NCI-H446 (cell line): ENCODE data around the gene GAB1.

Experiments
- DNase-seq, 2 experiments: peaks; one replicate each; lab custom pipeline; 2025; lab: John Stamatoyannopoulos, UW

GAB1 gene

GRCh38 chr4:143389579-143390195, 53.0 kb downstream of the GAB1 start:
- DNase-seq: no peak

DNA sequence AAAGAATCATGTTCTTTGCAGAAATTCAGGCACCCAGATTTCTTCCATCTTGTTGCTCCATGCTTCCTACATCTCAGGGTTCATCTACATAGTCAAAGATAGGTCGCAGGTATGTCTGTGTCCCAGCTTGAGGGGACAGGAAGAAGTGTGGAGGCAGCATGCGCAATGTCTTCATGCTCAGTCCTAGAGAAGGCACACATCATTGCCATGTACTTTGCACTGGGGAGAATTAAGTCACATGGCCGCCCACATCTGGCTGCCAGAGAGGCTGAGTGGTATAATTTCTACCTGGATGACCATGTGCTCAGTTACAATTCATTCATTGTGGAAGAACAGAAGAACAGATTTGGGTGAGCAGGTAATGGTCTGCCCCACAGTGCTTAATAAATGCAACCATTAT, 54.1 kb downstream of the GAB1 start:
- DNase-seq: no peak

DNA sequence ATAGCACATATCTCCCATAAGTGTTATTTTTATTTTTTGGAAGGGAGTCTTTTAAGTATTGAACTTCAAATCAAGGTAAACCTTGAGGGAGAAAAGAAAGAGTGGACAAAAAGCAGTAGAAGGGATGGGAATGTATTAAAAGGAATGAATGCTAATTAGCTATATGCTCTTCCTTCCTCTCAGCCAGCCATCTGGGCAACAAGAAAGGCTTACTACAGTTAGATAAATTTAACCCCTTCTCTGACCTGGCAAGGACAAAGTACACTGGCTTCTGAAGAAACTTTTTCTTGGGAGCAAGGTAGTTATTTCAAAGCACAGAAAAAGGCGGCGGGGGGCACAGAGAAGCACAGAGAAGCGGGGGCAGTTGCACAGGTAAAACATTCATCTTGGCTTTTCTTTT, 54.6 kb downstream of the GAB1 start:
- no peak for DNase-seq

DNA sequence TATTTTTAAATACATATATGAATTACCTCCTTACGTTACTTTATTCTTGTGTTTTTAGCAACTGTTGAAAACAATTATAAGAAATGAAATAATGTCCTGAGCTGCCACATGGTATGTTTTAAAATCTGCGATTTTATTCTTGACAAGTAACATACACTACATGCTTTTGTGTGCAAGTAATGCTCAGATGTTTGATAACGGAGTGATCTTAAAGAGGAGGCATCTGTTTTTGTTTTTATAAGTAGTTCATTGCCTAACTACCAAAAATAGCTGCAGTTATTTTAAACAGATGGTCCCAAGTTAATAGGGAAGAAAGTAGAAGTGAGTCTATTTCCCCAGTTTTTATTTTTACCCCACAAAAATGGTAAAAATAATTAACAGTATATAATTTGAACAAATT, 55.2 kb downstream of the GAB1 start:
- DNase-seq: peak in 1 of 2 experiments; percentile 19

GRCh38 chr4:143393195-143393594, 56.5 kb downstream of the GAB1 start:
- DNase-seq: no peak

DNA sequence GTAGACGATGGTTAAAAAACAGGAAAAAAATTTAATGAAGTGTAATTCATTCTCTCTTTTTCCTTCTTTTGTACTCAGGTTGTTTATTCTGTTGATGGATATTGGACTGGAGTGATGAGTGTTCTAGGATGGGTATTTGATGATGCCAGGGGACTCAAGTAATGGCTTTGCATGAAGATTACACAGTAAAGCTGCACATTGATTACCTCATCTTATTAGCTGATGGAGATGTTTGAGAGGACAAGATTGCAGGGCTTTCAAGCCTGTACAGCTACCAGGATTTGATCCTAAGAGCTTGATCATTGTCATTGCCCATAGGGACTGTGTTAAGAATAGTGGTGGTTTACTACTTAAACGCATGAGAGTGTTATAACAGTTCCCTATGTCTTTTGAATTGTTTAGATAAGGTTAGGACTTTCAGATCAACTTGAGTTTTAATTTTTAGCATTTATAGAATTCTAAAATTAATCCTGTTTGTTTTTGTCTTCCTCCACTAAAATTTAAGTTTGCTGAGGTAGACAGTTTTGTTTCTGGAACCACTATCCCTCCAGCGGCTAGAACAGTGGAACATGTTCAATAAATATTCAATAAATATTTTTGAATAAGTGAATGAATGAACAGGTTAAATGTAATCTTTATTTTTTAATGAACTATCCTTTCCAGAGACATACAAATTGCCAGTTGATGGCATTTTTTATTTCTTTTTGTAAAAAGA, 58.2 kb downstream of the GAB1 start:
- DNase-seq: no peak

GRCh38 chr4:143396695-143397094, 60.0 kb downstream of the GAB1 start:
- DNase-seq: no peak

- DNase-seq: no peak
Observed at GRCh38 chr4:143397335-143397734, 60.7 kb downstream of the GAB1 start.

DNA sequence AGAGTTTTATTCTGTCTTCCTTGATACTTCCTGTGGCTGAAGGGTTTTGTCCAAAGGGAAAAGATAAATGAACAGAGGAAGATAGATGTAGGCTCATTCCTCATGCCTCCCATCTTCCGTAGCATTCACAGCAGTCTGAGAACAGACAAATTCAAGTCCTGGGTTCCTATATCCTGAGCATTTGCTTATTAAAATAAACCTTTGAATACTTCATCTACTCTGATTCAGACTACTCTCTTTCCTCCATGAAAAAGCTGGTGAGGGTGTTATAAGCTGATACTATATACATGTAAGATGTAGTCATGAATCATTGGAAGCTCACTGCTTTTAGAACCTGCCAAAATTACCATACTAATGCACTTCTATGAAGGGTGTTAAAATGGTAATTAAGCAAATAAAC, 61.2 kb downstream of the GAB1 start:
- no peak for DNase-seq

- DNase-seq: peak in 1 of 2 experiments; percentile 60
Observed at GRCh38 chr4:143399113-143399949, 62.7 kb downstream of the GAB1 start.

DNA sequence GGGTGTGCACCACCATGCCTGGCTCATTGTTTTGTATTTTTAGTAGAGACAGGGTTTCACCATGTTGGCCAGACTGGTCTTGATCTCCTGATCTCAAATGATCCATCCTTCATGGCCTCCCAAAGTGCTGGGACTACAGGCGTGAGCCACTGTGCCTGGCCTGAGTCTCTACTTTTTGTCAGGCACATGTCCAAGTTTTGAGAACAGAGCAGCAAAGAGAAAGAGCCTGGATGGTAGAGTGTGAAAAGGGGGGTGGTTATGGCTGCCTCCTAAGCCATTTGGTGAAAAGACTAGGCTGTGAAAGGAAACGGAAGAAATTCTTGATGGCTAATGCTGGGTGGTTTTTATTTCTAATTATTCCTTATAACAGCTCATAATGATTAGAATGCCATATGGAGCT, 63.4 kb downstream of the GAB1 start:
- DNase-seq: peak in 1 of 2 experiments; percentile 34

- peak; percentile 68 to 77 for DNase-seq
Observed at GRCh38 chr4:143402776-143403552, 66.3 kb downstream of the GAB1 start.

DNA sequence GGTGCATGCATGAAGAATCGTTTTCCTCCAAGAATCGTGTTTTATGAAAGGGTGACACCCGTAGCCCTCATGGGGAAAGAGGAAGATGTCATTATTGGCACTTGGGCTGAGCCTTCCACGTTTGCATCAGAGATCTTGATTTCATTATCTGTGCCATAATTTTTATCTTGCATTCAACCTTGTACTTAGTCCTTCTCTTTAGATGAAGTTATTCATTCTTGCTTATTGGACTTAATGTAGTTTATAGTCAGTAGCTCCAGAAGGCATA, 66.8 kb downstream of the GAB1 start:
- DNase-seq: peak in 1 of 2 experiments; percentile 68

GRCh38 chr4:143404555-143404954, 67.9 kb downstream of the GAB1 start:
- DNase-seq: no peak

- no peak for DNase-seq
Observed at GRCh38 chr4:143405075-143405730, 68.5 kb downstream of the GAB1 start.

GRCh38 chr4:143406523-143406922, 69.8 kb downstream of the GAB1 start:
- DNase-seq: peak in 1 of 2 experiments; percentile 61

- peak; percentile 22 to 51 for DNase-seq
Observed at GRCh38 chr4:143407474-143407873, 70.8 kb downstream of the GAB1 start.

DNA sequence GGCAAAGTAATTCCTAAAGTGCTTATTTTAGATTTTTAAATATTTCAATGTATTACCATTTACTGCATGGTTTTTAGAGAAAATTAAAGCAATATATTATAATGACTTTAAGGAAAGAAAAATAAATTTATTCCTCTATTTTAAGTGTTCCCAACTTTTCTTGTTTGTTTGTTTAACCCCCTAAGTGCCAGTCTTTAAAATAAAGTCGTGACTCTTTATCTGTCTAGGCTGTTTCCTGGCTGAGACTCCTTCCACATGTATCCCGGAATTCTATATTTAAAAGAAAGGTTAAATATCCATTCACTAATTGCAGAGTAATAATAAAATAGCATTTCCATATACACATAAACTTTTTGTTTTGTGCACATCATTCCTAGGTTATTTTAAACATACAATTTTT, 71.2 kb downstream of the GAB1 start:
- DNase-seq: no peak

GRCh38 chr4:143410015-143410414, 73.3 kb downstream of the GAB1 start:
- DNase-seq: no peak

DNA sequence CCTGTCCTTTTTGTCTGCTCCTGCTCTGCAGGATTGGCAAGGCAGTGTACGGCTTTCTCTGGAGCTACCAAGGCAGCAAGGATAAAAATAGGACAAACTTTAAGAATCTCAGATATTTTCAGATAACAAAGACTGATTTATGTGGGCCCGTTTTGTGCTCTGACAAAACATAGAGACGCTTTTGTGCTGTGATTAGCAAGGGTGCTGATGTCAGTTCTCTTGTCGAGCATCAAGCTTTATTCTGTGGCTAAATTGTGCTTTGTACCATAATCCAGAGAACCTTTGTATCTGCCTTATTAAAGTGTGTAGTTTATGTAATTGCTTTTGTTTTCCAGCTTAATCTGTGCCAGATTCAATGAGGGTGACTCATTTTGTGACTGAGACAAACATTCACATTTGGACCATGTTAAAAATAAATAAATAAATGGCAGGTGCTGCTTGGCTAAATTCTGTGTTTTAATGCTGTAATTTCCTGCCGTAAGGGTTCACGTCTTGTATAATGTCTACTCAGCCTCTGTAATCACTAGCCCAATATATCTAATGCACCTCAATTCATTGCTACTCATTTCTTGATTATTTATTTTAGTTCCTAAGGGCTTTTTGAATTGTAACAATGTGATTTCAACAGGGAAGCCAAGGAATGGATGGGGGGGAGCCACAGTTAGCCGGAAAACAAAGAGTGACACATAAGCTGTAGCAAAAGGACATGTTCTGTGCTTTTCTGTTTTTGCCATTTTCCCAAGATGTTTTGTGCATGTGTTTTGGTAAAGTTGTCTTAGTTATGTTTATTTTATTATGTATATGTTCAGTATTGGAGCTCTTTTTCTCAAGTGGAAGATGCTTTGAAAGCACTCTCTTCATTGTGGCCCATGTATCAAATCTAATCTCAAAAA, 75.1 kb downstream of the GAB1 start:
- DNase-seq: no peak

DNA sequence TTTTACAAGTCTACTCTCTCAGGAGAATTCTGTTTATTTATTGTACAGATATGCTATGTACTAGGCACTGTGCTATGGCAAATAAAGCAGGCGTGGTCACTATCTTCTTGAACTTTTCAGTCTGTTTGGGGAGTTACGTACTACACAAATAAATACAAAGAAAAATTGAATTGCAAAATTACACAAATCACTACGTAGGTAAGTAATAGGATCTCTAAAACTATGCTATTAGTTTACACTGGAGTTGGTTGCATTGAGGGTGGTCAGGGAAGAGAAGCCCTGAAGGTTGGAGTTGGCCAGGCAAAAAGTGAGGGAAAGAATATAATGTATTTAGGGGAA, 75.7 kb downstream of the GAB1 start:
- no peak for DNase-seq
